Kidney capillary endothelial cell (primary cell): ENCODE measurements around the gene DUSP28.

Experiments used
- DNase-seq: peaks from one replicate; pipeline ENCODE4 v3.0.0-alpha.2; 2018; ENCODE audit warnings: low spot score

Gene DUSP28

DNA sequence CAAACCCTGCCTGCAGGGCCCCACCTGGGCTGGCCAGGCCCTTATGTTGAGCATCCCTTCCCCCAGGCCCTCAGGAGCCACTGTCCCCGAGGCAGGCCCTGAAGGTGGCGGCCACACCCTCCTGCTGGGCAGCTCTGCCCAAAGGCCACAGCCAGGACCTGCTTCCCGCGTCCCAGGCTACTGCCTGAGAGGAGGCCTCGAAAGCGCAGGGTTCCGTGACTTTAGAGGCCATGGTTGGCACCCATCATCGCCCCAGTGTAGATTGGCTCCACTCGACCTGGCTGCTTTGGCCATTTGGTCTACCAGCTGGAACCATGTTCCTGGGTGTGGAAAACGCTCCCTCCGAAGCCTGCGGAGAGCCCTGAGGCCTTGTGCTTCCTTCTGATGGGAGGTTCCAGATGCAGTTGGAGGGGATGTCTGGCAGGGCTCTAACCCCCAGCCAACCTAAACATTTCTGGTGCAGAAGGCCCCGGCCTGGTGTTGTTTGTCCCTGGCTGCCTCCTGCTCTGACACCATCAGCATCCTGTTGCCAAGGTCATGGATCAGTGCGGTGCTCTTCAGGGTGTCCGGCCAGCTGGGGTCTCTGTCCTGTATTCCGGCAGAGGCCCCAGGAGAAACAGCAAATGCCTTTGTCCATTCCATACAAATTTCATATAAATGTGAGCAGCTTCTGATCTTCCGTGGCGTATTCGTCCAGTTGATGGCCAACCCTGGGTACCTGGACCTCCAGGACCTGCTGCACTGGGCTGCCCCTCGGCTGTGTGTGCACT is 41.1 kb downstream of the DUSP28 start:
- no peak for DNase-seq

DNA sequence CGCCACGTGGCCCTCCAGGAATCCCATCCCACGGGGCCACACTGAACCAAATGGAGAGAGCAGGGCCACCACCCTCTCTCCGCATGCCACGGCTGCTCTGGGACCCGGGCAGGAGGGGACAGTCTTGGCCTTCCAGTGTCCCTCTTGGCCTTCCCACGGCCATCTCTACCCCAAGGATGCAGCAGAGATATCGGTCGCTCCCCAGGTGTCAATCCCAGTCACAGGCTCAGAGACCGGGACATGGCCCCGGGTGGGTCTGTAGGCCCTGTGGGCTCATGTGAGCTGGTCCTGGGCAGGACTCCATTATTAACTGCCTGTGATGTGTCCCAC is 41.6 kb downstream of the DUSP28 start:
- no peak for DNase-seq

DNA sequence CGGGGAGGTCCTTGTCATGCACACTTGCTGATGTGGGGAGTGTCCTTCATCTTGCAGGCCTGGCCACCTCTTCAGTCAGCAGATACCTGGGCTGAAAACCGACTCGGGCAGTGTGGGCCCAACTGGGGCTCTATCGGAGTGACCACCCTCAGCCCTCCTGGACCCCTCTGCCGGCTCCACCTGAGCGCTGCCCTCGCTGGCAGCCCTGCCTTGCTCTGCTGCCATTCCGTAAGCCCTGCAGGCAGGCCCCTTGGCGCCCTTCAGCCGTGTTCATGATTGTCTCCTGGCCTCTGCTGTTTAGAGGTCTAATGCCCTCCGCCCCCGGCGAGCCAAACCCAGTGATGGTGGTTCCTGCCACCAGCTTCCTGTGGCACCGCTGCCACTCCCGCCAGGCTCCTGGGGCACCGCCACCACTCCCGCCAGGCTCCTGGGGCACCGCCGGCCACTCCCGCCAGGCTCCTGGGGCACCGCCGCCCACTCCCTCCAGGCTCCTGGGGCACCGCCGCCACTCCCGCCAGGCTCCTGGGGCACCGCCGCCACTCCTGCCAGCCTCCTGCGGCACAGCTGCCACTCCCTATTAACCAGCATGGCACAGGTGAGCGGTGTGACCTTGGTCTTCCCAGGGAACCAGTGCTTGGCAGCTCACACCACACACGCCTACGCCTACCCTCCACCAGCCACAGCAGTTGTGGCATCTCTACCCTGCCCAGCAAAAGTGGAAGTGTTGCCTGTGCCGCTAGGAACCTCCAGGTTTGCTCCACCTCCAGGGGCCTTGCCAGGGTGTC is 42.3 kb downstream of the DUSP28 start:
- no peak for DNase-seq

DNA sequence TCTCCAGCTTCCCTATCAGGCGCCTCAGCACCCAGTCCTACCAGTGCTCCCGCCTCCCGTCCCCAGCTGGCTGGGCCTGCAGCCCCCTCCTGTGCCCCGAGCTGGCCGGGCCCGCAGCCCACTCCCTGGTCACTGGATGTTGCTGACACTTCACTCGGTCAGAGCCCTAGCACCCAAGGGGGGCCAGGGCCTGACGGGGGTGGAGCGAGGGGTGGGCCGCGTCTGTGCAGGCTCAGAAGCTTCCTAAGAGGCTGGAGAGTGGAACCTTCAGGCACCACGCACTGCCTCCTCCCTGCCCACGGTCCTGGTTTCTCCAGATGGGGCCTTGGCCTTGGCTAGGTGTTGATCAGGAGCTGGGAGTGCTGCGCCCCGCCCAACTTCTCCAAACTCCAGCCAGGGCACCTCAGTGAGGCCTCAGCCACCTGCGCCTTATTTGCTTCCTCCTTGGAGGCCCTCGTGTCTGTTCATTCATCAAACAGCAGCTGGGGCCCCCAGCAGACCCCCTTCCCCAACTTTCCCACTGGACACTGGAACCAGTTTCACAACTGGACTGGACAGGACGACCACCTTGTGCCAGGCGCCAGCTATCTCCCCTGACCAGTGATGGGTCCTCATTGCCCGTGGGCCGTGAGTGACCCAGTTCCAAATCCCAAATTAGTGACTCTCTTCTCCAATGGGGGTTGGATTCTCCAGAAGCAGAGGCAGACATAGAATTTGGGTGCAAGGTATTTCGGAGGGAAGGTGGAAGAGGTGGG is 43.1 kb downstream of the DUSP28 start:
- no peak for DNase-seq

DNA sequence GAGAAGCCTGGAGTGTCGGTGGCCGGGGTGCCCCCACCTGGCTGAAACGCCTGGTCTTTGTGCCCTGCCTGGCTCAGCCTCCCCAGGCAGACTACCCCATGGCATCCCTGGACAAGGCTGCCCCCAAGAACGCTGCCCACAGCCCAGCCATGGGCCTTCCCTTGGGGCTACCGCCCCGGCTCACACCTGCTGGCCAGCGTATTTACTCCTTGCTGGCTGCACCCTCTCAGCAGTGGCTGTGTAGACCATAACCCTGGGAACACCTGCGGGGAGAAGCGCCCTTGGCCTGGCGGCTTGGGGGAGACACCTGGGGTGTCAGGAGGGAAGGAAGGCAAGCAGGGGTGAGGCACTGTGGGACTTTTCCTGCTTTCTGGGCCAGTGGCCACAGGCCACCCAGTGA is 43.7 kb downstream of the DUSP28 start:
- no peak for DNase-seq

DNA sequence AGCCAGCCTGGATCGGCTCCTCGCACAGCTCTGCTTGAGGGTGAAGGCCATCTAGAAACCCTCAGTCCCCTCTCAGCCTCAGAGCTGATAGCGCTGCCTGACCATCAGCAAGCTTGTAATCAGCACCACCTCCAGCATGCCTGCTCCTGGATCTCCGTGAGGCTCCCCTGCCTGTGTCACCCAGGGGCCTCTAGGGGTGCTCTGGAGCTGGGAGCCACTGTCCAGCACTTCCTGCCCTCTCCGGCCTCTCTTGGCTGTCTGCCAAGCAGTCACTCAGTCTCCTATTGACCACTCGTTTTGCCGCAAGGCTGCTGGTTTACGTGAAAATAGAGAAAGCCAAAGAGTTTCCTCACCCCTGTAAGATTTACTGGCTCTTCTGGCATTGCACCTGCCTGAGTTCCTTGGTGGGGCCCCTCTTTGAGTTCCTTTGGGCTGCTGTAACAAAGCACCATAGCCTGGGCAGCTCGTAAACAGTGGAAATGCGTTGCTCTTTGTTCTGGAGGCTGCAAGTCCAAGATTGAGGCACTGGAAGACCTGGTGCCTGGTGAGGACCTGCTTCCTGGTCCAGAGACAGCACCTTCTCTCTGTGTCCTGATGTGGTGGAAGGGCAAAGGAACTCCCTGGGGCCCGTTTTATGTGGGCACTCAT is 44.3 kb downstream of the DUSP28 start:
- peak; percentile 82 for DNase-seq

DNA sequence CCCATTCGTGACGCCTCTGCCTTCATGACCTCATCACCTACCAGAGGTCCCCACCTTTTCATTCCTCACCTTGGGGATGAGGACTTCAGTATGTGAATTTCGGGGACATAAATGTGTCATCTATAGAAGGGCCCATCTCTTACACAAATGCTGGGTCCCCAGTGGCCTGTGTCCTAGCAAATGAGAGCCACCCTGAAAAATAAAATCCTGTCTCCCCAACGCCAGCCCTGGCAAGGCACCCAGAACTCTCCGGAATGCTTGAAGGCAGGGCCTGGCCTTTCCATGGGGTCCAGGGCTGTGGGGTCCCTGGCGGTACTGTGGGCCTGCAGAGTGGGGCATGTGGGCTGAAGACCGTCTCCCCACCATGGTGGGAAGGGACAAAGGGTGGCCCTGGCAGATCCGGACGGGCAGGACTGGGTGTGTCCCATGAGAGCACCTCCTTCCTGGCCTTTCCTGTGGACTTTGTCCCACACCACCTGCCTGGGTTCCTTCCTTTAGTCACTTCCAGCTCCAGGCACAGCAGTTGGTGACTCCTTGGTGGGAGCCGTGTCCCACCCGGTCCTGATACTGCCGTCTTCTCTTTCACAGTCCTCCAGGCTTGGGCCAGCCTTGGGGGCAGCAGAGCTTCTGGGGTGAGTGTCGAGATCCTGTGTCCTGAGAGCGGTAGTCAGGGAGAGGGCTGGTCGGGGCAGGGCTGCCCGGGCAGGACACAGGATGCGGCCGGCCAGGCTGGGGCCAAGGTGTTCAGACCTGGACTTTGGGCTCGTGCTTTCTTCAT is 45.0 kb downstream of the DUSP28 start:
- DNase-seq, result no peak

DNA sequence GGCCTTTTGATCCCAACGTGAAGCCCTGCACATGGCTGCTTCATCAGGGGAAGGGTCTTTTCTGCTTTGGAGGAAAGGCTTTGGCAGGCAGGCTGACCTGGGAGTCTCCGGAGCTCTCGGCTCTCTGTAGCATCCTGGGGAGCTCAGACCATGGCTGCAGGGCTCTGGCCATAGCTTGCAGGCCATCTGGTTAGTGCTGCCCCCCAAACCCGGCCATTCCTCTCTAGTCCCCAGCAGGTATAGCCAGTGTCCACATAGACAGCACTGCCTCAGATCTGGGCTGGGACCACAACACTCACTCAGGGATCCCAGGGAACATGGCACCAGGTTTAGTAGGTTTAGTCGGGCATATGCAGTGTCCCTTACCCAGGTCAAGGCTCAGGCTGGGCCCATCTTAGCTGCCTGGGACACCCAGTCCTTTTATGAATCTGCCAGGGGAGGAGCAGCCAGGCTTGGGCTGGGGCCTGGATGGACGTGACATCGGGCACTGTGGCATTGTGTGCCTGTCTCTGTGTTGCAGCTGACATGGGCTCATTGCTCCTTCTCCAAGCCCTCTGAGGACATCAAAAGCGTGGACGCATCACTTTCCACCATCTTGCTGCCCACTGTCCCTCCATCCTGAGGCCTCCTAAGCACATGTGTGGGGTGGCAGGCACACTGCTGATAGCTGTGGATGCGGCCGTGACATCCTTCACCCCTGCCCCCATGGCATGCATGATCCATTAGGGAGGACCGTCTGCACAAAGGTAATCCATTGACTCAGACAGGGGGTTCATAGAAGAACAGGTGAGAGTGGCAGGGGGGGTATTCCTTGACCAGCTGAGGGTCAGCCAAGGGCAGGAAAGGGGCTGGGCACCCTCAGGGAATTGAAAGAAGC is 45.9 kb downstream of the DUSP28 start:
- DNase-seq, result no peak

DNA sequence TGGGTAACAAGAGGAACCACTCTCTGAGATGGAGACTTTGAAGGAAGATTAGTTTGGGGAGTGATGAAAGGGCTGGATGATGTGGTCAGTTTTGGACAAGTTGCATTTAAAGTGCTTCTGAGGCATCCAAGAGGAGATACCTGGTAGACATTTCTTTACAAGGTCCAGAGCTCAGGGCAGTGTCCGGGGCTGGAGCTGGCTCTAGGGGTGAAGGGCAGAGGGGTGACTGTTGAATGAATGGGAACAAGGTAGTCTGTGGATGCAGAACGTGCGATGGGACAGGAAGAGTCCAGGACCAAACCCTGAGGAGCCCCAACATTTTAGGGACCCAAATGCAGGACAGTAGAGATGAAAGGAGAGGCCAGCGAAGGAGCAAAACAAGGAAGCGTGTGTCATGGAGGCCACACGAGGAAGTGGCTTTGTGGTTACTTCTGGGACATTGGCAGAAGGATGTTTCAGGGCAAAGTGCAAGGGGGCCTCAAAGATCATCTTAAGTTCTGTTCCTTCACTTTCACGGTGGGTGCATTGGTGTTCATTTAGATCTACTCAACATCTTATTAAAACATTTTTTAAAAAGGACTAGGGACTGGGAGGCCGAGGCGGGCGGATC is 51.5 kb downstream of the DUSP28 start:
- DNase-seq, result no peak
